ENCODE measurements around the gene EYA4.

EYA4 gene

DNA sequence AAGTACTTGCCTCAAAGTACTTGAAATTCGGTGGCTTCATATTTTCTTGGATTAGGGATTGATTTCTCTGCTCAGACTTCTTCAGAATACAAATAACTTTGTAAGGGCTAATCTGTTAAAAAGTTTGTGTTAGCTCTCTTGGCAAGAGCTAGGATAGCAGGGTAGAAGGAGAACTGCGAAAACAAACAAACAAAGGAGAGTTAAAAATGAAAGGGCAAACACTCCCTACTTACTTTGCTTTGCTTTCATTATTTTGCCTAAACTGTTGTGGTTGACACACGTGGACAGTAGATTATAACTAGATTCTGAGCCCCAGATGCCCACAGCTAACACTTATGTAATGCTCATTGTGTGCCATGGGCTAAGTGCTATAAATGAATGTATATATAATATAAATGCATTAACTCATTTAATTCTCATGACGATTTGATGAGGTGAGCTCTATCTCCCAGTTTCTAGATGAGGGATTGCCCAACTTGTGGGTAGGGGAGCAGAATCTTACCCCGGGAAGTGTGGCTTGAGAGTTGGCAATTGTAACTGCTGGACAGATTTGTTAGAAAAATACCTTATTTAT, 48.7 kb downstream of the EYA4 start:
- DNase-seq, result no peak

DNA sequence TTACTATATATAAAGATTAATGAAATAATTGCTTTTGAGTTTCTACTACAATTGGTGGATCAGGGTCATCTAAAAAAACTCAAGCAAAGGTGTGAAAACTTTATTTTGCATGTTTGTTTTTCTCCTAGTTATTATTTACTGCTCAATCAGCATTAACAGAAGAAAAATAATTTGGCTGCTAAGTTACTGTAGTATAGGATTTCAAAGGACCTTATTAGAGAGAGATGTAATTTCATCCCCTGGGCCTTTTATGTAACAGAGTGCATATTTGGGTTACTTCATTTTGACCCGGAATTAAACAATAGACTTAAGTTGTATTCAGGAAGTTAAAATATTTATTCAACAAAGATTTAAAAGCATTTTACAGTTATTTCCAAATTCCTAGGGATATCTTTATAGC, 49.8 kb downstream of the EYA4 start:
- DNase-seq, result no peak

GRCh38 chr6:133291671-133292070, 50.5 kb downstream of the EYA4 start:
- DNase-seq, result no peak

- DNase-seq, result no peak
These were observed 56.5 kb downstream of the EYA4 start for GRCh38 chr6:133297657-133298056.

GRCh38 chr6:133298335-133298734, 57.2 kb downstream of the EYA4 start:
- no peak for DNase-seq

GRCh38 chr6:133298801-133299200, 57.6 kb downstream of the EYA4 start:
- DNase-seq, result no peak

DNA sequence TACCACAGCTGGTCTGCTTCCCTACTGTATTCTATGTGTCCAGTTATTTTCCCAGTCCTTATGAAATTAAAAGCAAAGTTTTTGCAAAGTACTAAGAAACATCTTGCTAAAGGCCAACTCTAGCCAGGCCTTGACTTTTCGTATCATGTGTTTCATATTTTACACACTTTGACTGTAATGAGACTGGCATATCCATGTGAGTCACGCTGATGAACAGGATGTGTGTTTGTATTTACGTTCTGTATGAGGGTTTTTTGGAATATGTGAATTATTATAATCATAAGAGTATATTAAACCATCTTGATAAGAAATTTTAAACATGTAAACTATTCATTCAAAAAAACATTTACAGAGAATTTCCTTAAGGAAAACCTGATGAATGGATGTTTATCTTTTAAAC, 59.7 kb downstream of the EYA4 start:
- no peak for DNase-seq

DNA sequence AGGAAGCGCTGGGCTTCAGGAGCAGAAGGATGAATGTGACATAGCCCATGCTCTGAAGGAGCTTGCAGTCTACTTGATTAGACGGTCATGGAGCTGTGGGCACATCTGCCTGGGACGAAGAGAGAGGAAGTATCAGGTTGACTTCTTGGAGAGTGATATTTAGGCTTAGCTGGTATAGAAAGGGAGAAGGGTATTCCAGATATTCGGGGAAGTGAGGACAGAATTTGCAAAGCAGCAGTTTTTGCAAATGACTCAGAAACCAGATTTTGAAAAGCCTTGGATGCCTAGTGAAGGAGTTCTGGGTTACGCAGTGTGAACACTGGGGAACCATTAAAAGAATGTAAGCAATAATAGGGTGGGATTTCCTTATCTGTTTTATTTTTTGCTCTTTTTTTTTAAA, 60.7 kb downstream of the EYA4 start:
- no peak for DNase-seq

- DNase-seq, result no peak
These were observed 65.8 kb downstream of the EYA4 start for GRCh38 chr6:133306931-133307330.

DNA sequence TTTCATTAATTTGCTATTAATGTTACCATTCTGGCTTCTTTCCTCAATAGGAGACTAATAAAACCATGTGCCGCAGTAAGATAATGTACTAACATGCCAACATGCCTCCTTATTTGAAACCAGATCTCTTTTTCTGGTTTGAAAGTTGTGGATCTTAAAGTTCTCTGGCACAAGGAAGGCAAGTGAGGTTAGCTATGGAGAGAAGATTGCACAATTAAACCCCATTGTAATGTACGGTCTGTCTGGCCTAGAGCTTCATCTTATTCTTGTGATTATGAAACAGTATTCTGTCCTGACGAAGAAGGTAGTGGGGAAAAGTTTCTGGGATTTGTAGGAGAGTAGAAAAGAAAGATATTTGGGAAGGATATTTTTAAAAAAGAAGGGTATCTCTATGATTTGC, 68.4 kb downstream of the EYA4 start:
- DNase-seq, result no peak

DNA sequence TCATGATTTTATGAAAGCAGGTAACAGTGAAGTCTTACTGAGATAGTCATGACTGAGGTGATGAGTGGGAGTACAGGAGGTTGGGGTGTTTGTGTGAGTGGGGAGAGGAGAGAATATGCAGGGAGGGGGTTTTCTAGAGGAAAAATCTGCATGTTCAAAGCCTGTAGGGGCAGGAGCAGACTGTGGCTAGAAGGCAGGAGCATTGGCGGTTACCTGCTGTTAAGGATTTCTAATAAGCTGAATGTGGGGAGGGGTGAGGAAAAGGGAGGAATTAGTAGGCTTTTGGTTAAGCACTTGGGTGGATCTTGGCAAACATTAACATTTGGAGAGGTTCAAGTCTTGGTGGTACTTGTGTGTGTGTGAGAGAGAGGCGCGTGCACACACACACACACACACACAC, 70.8 kb downstream of the EYA4 start:
- DNase-seq, result no peak

GRCh38 chr6:133313068-133313467, 71.9 kb downstream of the EYA4 start:
- DNase-seq, result no peak

DNA sequence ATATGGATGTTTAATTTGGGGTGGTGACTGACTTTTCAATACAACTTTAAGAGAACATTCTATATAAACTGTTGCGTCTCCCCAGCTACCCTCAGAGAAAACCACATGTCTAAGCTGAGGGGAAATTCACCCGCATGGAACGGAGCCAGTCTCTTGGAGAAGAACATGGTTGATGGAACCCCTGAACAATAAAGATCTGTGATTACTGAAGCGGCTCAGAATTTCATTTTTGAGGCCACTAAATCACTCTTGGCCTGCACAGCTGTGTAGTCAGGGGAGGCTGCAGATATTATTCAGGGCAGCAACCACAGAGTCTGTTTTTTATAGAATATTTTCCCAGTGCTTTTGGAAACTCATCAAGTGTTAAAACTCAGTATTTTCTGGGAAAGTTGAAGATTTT, 73.8 kb downstream of the EYA4 start:
- no peak for DNase-seq

DNA sequence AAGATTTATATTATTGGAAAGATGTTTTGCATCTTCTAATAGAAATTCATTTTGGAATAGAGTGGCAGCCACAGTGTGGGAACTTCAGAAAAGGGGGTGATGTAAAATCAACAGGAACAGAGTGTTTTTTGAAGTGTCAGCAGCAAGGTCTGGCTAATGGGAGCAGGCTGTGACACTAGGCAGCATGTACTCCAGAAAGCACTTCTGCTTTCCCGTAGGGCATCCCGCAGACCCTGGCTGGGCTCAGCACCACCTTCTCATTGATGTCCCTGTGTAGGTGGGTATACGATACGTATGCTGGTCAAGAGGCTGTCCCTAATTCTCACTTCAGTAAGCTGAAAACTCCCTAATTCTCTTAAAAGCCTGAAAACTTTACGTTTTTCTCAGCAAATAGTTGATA, 74.7 kb downstream of the EYA4 start:
- DNase-seq, result no peak

DNA sequence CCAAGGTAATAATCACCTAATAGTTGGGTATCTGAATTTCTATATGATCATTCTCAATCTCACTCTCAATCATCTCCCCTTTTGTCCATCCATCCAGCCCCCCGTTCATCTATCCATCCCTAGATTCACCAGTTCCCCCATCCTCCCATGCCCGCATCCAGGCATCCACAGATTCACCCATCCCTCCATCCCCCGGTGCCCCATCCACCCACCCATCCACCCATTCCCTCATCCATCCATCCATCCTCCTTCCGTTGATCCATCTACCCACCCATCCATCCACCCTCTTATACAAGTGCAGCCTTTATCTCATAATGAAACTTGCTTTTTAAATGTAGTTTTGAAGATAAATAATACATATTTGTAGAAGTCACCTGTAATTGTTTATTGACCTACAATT, 76.5 kb downstream of the EYA4 start:
- DNase-seq, result no peak

- peak; percentile 31 for DNase-seq
These were observed 85.4 kb downstream of the EYA4 start for GRCh38 chr6:133326584-133326983.

DNA sequence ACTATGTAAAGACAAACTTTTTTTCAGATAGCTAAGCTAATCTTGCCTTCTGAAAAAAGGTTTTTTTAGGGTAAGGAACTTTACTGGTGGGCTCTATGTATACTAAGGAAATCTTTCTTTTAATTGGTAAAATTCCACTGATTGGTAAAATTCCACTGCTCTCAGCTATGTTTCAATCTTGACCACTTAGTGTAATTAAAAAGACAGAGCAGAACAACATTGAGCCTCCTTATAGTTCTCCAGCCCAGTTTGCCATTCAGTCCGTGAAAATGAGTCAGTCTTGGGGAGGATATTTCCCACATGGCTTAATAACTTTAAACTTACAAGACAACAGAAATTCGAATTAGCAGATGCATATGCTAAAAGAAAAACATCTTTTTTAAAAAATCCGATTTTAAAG, 92.7 kb downstream of the EYA4 start:
- no peak for DNase-seq

GRCh38 chr6:133337308-133337707, 96.2 kb downstream of the EYA4 start:
- DNase-seq, result no peak

- no peak for DNase-seq
These were observed 98.6 kb downstream of the EYA4 start for GRCh38 chr6:133339543-133340384.

DNA sequence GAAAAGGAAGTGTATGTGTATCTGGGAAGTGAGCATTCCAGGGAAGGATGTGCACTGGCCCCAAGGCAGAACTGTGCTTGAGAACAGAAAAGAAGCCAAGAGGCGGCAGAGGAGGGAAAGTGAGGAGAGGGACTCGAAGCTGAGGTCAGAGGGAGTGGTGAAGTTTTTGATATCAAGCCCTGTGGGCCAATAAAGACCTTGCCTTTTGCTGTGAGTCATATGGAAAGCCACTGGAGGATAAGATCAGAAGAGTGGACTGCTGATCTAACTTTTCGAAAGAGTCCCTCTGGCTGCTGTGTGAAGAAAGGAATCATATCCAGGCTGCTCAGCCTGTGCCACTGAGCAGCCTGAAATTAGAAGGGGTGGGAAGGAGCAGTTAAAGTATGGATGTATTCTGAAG, 99.4 kb downstream of the EYA4 start:
- no peak for DNase-seq

GRCh38 chr6:133341607-133342158, 100.5 kb downstream of the EYA4 start:
- DNase-seq, result no peak

DNA sequence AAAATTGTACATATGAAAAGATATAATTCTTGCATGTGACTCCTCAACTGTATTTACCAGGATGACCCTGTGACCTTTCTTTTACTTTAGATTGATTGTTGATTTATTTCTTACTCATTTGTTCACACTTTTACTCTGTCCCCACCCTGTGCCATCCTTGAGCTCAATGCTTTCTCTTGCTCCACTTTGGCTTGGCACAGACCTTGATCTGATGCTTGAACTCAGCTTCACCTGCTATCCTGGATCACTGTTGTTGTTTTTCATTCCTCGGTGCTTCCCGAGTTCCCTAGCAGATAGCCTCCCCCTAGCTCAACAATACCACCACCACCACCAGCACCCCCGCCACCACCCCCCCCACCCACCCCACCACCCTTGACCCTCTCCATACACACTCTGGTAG, 102.1 kb downstream of the EYA4 start:
- DNase-seq, result no peak

DNA sequence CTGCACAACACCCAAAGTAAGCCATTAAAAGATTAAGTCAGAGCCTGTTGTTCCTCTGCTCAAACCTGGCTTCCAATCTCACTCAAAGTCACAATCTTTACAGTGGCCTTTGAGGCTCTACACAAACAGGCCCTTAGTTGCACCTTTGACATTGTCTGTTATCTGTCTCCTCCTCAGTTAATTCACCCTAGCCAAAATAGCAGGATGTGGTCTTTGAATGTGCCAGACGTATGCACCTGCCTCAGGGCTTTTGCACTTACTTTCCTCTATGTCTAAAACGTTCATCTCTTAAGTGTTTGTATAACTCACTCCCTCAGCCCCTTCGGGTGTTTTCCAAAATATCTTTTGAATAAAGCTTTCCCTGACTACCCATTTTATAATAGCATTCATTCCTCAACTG, 107.7 kb downstream of the EYA4 start:
- no peak for DNase-seq

- DNase-seq, result no peak
These were observed 109.8 kb downstream of the EYA4 start for GRCh38 chr6:133350928-133351327.

DNA sequence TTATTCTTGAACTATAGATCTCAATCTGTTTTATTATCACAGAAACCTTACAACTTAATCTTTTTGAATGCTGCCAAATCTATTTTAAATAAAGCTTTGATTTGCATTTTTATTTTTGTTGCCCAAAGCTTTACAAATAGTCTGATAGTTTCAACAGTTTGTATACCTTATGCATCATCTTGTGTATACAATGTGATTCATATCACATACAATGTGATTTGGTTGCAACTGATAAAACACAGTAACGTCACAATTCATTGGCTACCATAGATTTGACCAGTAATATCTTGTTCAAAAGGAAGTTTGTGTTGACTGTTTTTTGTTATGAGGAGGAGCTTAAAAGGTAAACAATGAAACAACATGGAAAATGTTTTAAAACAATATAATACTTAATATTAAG, 110.9 kb downstream of the EYA4 start:
- peak; percentile 25 for DNase-seq
